IPS-15b (cell line): ENCODE data around the gene TBCD.
"Not testable (repeated sequence)": the region's sequence is repeated elsewhere in the genome, so short reads cannot be mapped to it uniquely, and the experiment has no call there.

Source experiments
- H3K27me3 ChIP-seq: one replicate; pipeline ENCODE4 v1.6.1; 2013; ENCODE audit warnings: low read length; ENCODE audit not compliant: control insufficient read depth, insufficient read depth
- H3K36me3 ChIP-seq: one replicate; pipeline ENCODE4 v1.6.1; 2013; ENCODE audit warnings: low read length; ENCODE audit not compliant: control insufficient read depth, insufficient read depth
- H3K4me1 ChIP-seq: one replicate; pipeline ENCODE4 v1.6.1; 2013; ENCODE audit warnings: mild to moderate bottlenecking, low read length; ENCODE audit not compliant: control insufficient read depth, insufficient read depth
- H3K4me3 ChIP-seq: one replicate; pipeline ENCODE4 v1.5.1; 2013; ENCODE audit warnings: low read depth, low read length
- H3K9ac ChIP-seq: one replicate; pipeline ENCODE4 v1.6.1; 2013; ENCODE audit warnings: low read depth, mild to moderate bottlenecking, low read length
- H3K9me3 ChIP-seq: one replicate; pipeline ENCODE4 v1.6.1; 2013; ENCODE audit warnings: mild to moderate bottlenecking, low read length; ENCODE audit not compliant: control insufficient read depth, insufficient read depth

TBCD gene

GRCh38 chr17:82985973-82986372 lies 234.1 kb downstream of the TBCD start:
- peaks cover 2% of the 10 kb centered on the region for H3K4me1 ChIP-seq
- H3K4me3 ChIP-seq, result no peak overlapping the region
- no peaks in the 10 kb centered on the region for H3K27me3 ChIP-seq
- H3K36me3 ChIP-seq, result no peaks in the 10 kb centered on the region
- no peak overlapping the region for H3K9ac ChIP-seq
- H3K9me3 ChIP-seq, result no peaks in the 10 kb centered on the region

- not testable (repeated sequence) for H3K4me3 ChIP-seq
Measured at GRCh38 chr17:82989051-82989450, 237.2 kb downstream of the TBCD start.

GRCh38 chr17:82989881-82990280 lies 238.0 kb downstream of the TBCD start:
- Histone ChIP-seq H3K27me3 (no peaks in the 10 kb centered on the region), H3K9ac (no peak overlapping the region), H3K4me1 (peaks cover 2% of the 10 kb centered on the region), H3K4me3 (no peak overlapping the region), H3K9me3 (no peaks in the 10 kb centered on the region), H3K36me3 (no peaks in the 10 kb centered on the region)

More at GRCh38 chr17:82989051-82989450, 237.2 kb downstream of the TBCD start:
- H3K9ac ChIP-seq, H3K27me3 ChIP-seq, H3K4me1 ChIP-seq, H3K9me3 ChIP-seq, H3K36me3 ChIP-seq: not testable (repeated sequence)

- Histone ChIP-seq H3K4me3 (no peak overlapping the region), H3K9me3 (no peaks in the 10 kb centered on the region), H3K36me3 (no peaks in the 10 kb centered on the region), H3K4me1 (no peaks in the 10 kb centered on the region), H3K9ac (no peak overlapping the region), H3K27me3 (no peaks in the 10 kb centered on the region)
Measured at GRCh38 chr17:82993005-82993404, 241.1 kb downstream of the TBCD start.
